GM18511 (cell line): ENCODE results near the gene HSD17B2.

Experiments used
- ATAC-seq: cut with Tn5 transposase; IDR thresholded peaks from one replicate; pipeline ENCODE4 v1.9.1; 2021; ENCODE audit warnings: mild to moderate bottlenecking, moderate library complexity; ENCODE audit not compliant: unreplicated experiment

HSD17B2 gene

GRCh38 chr16:82017911-82018568, 17.0 kb upstream of the HSD17B2 start:
- no peak for ATAC-seq

- no peak for ATAC-seq
These were observed 15.5 kb upstream of the HSD17B2 start for GRCh38 chr16:82019535-82019934.

GRCh38 chr16:82020051-82020450, 15.0 kb upstream of the HSD17B2 start:
- ATAC-seq: no peak

GRCh38 chr16:82023206-82023605, 11.8 kb upstream of the HSD17B2 start:
- ATAC-seq: no peak

GRCh38 chr16:82024316-82024715, 10.7 kb upstream of the HSD17B2 start:
- ATAC-seq: no peak

- ATAC-seq: no peak
These were observed 10.2 kb upstream of the HSD17B2 start for GRCh38 chr16:82024883-82025282.

GRCh38 chr16:82027629-82028064, 7.4 kb upstream of the HSD17B2 start:
- no peak for ATAC-seq

GRCh38 chr16:82031116-82032084, 3.7 kb upstream of the HSD17B2 start:
- ATAC-seq: no peak

GRCh38 chr16:82033006-82033405, 2.0 kb upstream of the HSD17B2 start:
- ATAC-seq: no peak

GRCh38 chr16:82033683-82034300, 1.3 kb upstream of the HSD17B2 start:
- no peak for ATAC-seq

- ATAC-seq: no peak
These were observed 2.2 kb downstream of the HSD17B2 start for GRCh38 chr16:82037251-82037650.

GRCh38 chr16:82037666-82038065, 2.6 kb downstream of the HSD17B2 start:
- no peak for ATAC-seq

GRCh38 chr16:82040296-82040695, 5.2 kb downstream of the HSD17B2 start:
- no peak for ATAC-seq

- no peak for ATAC-seq
These were observed 6.5 kb downstream of the HSD17B2 start for GRCh38 chr16:82041542-82041941.

GRCh38 chr16:82042144-82042543, 7.1 kb downstream of the HSD17B2 start:
- no peak for ATAC-seq

GRCh38 chr16:82042846-82043245, 7.8 kb downstream of the HSD17B2 start:
- ATAC-seq: no peak

GRCh38 chr16:82043680-82044584, 8.9 kb downstream of the HSD17B2 start:
- ATAC-seq: no peak

- ATAC-seq: no peak
These were observed 9.5 kb downstream of the HSD17B2 start for GRCh38 chr16:82044585-82044911.

GRCh38 chr16:82045465-82045864, 10.4 kb downstream of the HSD17B2 start:
- ATAC-seq: no peak

GRCh38 chr16:82046541-82046940, 11.5 kb downstream of the HSD17B2 start:
- no peak for ATAC-seq

GRCh38 chr16:82046941-82047340, 11.9 kb downstream of the HSD17B2 start:
- no peak for ATAC-seq
